HCT116 (cell line): ENCODE data around the gene CDNF. TPM values are rescaled to one million over a fixed set of nuclear protein-coding genes. Genes with fewer than 3 reads are reported as not detected.

ENCODE experiments used
- ATAC-seq: fragments of 200-7000 bp; cut with Tn5 transposase; 2 replicates; pipeline ENCODE4 v1.9.1; 2020; ENCODE audit warnings: mild to moderate bottlenecking, moderate library complexity
- BruUV-seq: library from RNA; stranded (reverse); fragments of 400-500 nt; replicated peaks from 2 replicates; lab custom pipeline; 2021; lab: Mats Ljungman, UMichigan
- CTCF ChIA-PET: fragments of 300-600 bp; sonication (Branson Sonifier 250); formaldehyde crosslinking; loops from one replicate; lab custom pipeline; 2021; ENCODE audit warnings: antibody characterized with exemption; lab: Charles Lee
- POLR2A ChIA-PET: fragments of 300-600, 350-600 bp; sonication (Branson Sonifier 250); formaldehyde crosslinking; loops from one replicate; lab custom pipeline; 2021; ENCODE audit warnings: antibody characterized with exemption; lab: Charles Lee
- RAD21 ChIA-PET, 2 experiments: fragments of 300-600 bp; sonication (Branson Sonifier 250); formaldehyde crosslinking; loops; one replicate each; lab custom pipeline; 2023; ENCODE audit warnings: low total read pairs in 2 of 2; ENCODE audit not compliant: uncharacterized antibody in 2 of 2, unreplicated experiment in 2 of 2, low non-redundant PET in 1 of 2; lab: Charles Lee
- DNase-seq: peaks from one replicate; pipeline ENCODE4 v3.0.0-alpha.2; 2010; ENCODE audit warnings: low read depth, low spot score
- H2AFZ ChIP-seq: fragments of 200-600 bp; shearing (Covaris generic), sonication (generic); 2 replicates; pipeline ENCODE4 v1.6.1; 2017; ENCODE audit warnings: low read depth, mixed run types, mixed read lengths, antibody characterized with exemption, low read length; ENCODE audit not compliant: poor library complexity, severe bottlenecking
- H3K27ac ChIP-seq: 2 replicates; pipeline ENCODE4 v1.5.1; 2012; ENCODE audit warnings: low read depth, low read length
- H3K27me3 ChIP-seq: fragments of 200-600 bp; sonication (generic); 2 replicates; pipeline ENCODE4 v1.6.1; 2016; ENCODE audit warnings: mixed run types, low read length, mixed read lengths; ENCODE audit not compliant: insufficient read depth
- H3K36me3 ChIP-seq, 2 experiments: fragments of 200-500 bp in 1 of 2; fragments of 200-600 bp in 1 of 2; sonication (Bioruptor generic) in 1 of 2; sonication (generic) in 1 of 2; 2 replicates each; pipeline versions ENCODE4 v1.5.1 to v1.6.1; 2014 to 2016; ENCODE audit warnings: low read length in 2 of 2, inconsistent platforms in 1 of 2, mixed read lengths in 1 of 2, mixed run types in 1 of 2; ENCODE audit not compliant: insufficient read depth in 2 of 2, control insufficient read depth in 1 of 2
- H3K4me1 ChIP-seq, 2 experiments: fragments of 200-600 bp in 1 of 2; sonication (generic) in 1 of 2; 2 replicates each; pipeline versions ENCODE4 v1.5.1 to v1.6.1; 2012 to 2017; ENCODE audit warnings: low read length in 2 of 2, inconsistent platforms in 1 of 2, mild to moderate bottlenecking in 1 of 2, mixed read lengths in 1 of 2, mixed run types in 1 of 2, moderate library complexity in 1 of 2; ENCODE audit not compliant: insufficient read depth in 2 of 2, control insufficient read depth in 1 of 2
- H3K4me2 ChIP-seq: fragments of 200-600 bp; sonication (generic); 2 replicates; pipeline ENCODE4 v1.6.1; 2017; ENCODE audit warnings: mixed run types, low read length, mixed read lengths
- H3K4me3 ChIP-seq, 2 experiments: fragments of 200-600 bp in 1 of 2; sonication (generic) in 1 of 2; replicated peaks in 1 of 2; 2 replicates each; pipeline ENCODE4 v1.5.1; 2011 to 2016; ENCODE audit warnings: low read length in 2 of 2, control low read depth in 1 of 2, low read depth in 1 of 2, mild to moderate bottlenecking in 1 of 2, mixed read lengths in 1 of 2, mixed run types in 1 of 2
- H3K79me2 ChIP-seq: fragments of 200-600 bp; sonication (generic); 2 replicates; pipeline ENCODE4 v1.6.1; 2017; ENCODE audit warnings: mild to moderate bottlenecking, mixed run types, low read length, moderate library complexity, mixed read lengths; ENCODE audit not compliant: insufficient read depth
- H3K9ac ChIP-seq: fragments of 200-600 bp; sonication (generic); 2 replicates; pipeline ENCODE4 v1.6.1; 2016; ENCODE audit warnings: low read length, mixed read lengths
- H3K9me2 ChIP-seq: fragments of 200-600 bp; sonication (generic), shearing (Covaris generic); 2 replicates; pipeline ENCODE4 v1.6.1; 2017; ENCODE audit warnings: mixed run types, mild to moderate bottlenecking, moderate library complexity; ENCODE audit not compliant: insufficient read depth
- H3K9me3 ChIP-seq, 2 experiments: fragments of 200-500 bp in 1 of 2; fragments of 200-600 bp in 1 of 2; sonication (Bioruptor generic) in 1 of 2; sonication (generic) in 1 of 2; 2 replicates each; pipeline ENCODE4 v1.6.1; 2014 to 2017; ENCODE audit warnings: low read length in 2 of 2, mixed read lengths in 2 of 2, inconsistent platforms in 1 of 2, low read depth in 1 of 2, mild to moderate bottlenecking in 1 of 2, mixed run types in 1 of 2, moderate library complexity in 1 of 2; ENCODE audit not compliant: control insufficient read depth in 1 of 2, insufficient read depth in 1 of 2
- H4K20me1 ChIP-seq: fragments of 200-600 bp; sonication (generic), shearing (Covaris generic); 2 replicates; pipeline ENCODE4 v1.6.1; 2017; ENCODE audit warnings: mixed run types, mild to moderate bottlenecking, moderate library complexity; ENCODE audit not compliant: insufficient read depth
- CBX3 ChIP-seq: IDR thresholded peaks from 2 replicates; pipeline ENCODE4 v1.6.1; 2012; ENCODE audit warnings: low read depth
- FOSL1 ChIP-seq: IDR thresholded peaks from 2 replicates; pipeline ENCODE4 v1.6.1; 2012; ENCODE audit warnings: low read depth
- POLR2A ChIP-seq: IDR thresholded peaks from 2 replicates; pipeline ENCODE4 v1.7.0; 2011; ENCODE audit warnings: borderline replicate concordance; ENCODE audit not compliant: insufficient read depth, insufficient read length; ENCODE audit errors: extremely low read depth
- POLR2AphosphoS5 ChIP-seq: IDR thresholded peaks from 2 replicates; pipeline ENCODE4 v1.6.1; 2011; ENCODE audit warnings: mild to moderate bottlenecking, low read depth, low read length, moderate library complexity
- RAD21 ChIP-seq: IDR thresholded peaks from 2 replicates; pipeline ENCODE4 v1.6.1; 2012; ENCODE audit warnings: low read depth, mild to moderate bottlenecking
- SIN3A ChIP-seq: IDR thresholded peaks from 2 replicates; pipeline ENCODE4 v1.6.1; 2012; ENCODE audit warnings: low read depth
- TCF7L2 ChIP-seq: IDR thresholded peaks from 2 replicates; pipeline ENCODE4 v1.7.0; 2011; ENCODE audit warnings: borderline replicate concordance, inconsistent platforms; ENCODE audit not compliant: insufficient read depth, insufficient read length; ENCODE audit errors: extremely low read depth
- YY1 ChIP-seq: IDR thresholded peaks from 2 replicates; pipeline ENCODE4 v1.6.1; 2011; ENCODE audit warnings: low read length, low read depth, moderate library complexity, mild to moderate bottlenecking; ENCODE audit not compliant: insufficient replicate concordance; ENCODE audit errors: extremely low read depth
- intact Hi-C: fragments of 100-400 bp; cut with micrococcal nuclease; formaldehyde crosslinking; loops from 2 replicates; pipeline ENCODE4 v1.10.0; 2022
- total RNA-seq: library from RNA; stranded (reverse); gene quantifications from one replicate; pipeline ENCODE4 v1.2.1, GENCODE V29; 2021; ENCODE audit not compliant: unreplicated experiment
- TF ChIP-seq, protein P1 (sequence below): IDR thresholded peaks from 2 replicates; pipeline ENCODE4 v1.6.1; 2012
- TF ChIP-seq, protein P2 (sequence below), 3 experiments: fragments of 200-600 bp in 1 of 3; sonication (generic) in 1 of 3; IDR thresholded peaks in 2 of 3; conservative IDR thresholded peaks in 1 of 3; 2 replicates each; pipeline ENCODE4 v1.5.1; 2012 to 2017; ENCODE audit warnings: low read depth in 2 of 3, low read length in 2 of 3, antibody characterized with exemption in 1 of 3, borderline replicate concordance in 1 of 3, control low read depth in 1 of 3, mild to moderate bottlenecking in 1 of 3, mixed read lengths in 1 of 3, mixed run types in 1 of 3, moderate library complexity in 1 of 3; ENCODE audit not compliant: insufficient read depth in 1 of 3

Gene CDNF
- total RNA-seq, 1 experiment from 2014 or later, result 1.1 TPM

DNA sequence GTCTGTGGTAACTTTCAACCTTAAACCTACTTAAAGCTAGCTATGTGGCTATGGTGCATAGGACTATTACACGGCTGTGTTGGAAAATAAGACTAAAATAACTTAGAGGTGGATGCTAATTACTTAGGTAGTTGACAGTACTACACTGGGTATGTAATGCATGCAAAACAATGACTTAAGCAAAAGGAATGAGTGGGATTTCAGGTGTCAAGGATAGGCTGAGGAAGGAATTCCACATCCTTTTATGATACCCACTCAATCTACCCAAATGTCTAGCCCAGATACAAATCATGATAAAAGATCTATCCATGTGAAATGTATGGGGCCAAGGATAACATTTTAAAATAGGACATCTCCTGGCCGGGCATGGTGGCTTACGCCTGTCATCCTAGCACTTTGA lies 13.9 kb downstream of the CDNF start:
- H3K4me3 ChIP-seq, result no peak overlapping the region
- H3K27ac ChIP-seq, result no peak overlapping the region
- H3K4me1 ChIP-seq, result peaks cover 0 to 10% of the 10 kb centered on the region in 2 experiments; a peak in 1 of 4 replicates
- no peaks in the 10 kb centered on the region for H3K9me3 ChIP-seq
- DNase-seq (no peak), ATAC-seq (no peak)
- no peaks in the 10 kb centered on the region for H4K20me1 ChIP-seq
- peaks cover 3% of the 10 kb centered on the region; the same call in 1 of the 2 replicates for H3K27me3 ChIP-seq
- ChIA-PET RAD21 (interaction anchor here (0.7 to 1.3 kb wide), 2 partner anchors 24 to 287 kb away, joined by 3 to 4 read pairs; no protein-coding TSS in a partner anchor), CTCF (interaction anchor here (0.9 to 2.0 kb wide), 9 partner anchors 7 to 328 kb away, joined by 3 to 16 read pairs (median 4); partner anchors contain the start of genes CDNF, HSPA14 and MSANTD7), POLR2A (interaction anchor here (1.3 kb wide), 1 partner anchor 14 kb away, joined by 4 read pairs; the partner anchor contains the start of genes CDNF, HSPA14 and MSANTD7)
- H3K9me2 ChIP-seq, result no peaks in the 10 kb centered on the region
- intact Hi-C loops, result loop anchor here (1.0 to 10.0 kb wide), 3 partner anchors 287 to 429 kb away; no protein-coding TSS in a partner anchor
- TF ChIP-seq RAD21 (no peak), POLR2A (no peak), YY1 (no peak), FOSL1 (no peak), CBX3 (no peak), POLR2AphosphoS5 (no peak), SIN3A (no peak), TCF7L2 (no peak)
- TF ChIP-seq, protein P1, sequence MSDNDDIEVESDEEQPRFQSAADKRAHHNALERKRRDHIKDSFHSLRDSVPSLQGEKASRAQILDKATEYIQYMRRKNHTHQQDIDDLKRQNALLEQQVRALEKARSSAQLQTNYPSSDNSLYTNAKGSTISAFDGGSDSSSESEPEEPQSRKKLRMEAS, result no peak
- TF ChIP-seq, protein P2, sequence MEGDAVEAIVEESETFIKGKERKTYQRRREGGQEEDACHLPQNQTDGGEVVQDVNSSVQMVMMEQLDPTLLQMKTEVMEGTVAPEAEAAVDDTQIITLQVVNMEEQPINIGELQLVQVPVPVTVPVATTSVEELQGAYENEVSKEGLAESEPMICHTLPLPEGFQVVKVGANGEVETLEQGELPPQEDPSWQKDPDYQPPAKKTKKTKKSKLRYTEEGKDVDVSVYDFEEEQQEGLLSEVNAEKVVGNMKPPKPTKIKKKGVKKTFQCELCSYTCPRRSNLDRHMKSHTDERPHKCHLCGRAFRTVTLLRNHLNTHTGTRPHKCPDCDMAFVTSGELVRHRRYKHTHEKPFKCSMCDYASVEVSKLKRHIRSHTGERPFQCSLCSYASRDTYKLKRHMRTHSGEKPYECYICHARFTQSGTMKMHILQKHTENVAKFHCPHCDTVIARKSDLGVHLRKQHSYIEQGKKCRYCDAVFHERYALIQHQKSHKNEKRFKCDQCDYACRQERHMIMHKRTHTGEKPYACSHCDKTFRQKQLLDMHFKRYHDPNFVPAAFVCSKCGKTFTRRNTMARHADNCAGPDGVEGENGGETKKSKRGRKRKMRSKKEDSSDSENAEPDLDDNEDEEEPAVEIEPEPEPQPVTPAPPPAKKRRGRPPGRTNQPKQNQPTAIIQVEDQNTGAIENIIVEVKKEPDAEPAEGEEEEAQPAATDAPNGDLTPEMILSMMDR (IDR thresholded peaks at IDR 0.05 in 2 of 3, conservative IDR thresholded peaks at IDR 0.05 in 1 of 3; ENCODE audit: borderline replicate concordance in 1 of 3, insufficient read depth in 1 of 3, low read depth in 2 of 3, low read length in 2 of 3), result no peak
- no peak overlapping the region for H3K4me2 ChIP-seq
- no peaks in the 10 kb centered on the region for H3K79me2 ChIP-seq
- no peak overlapping the region for H3K9ac ChIP-seq
- no peak overlapping the region for H2AFZ ChIP-seq
- BruUV-seq, result no TSS peak
- H3K36me3 ChIP-seq, result no peaks in the 10 kb centered on the region
